Loucy (cell line): ENCODE data around the gene AARS1.
"Not testable (repeated sequence)": the region's sequence is repeated elsewhere in the genome, so short reads cannot be mapped to it uniquely, and the experiment has no call there.

ENCODE experiments used
- H2AFZ ChIP-seq: fragments of 200-600 bp; sonication (generic); 2 replicates; pipeline ENCODE4 v1.6.0; 2016; ENCODE audit warnings: antibody characterized with exemption, mild to moderate bottlenecking, low read length, moderate library complexity
- H3F3A ChIP-seq: fragments of 200-600 bp; 2 replicates; pipeline ENCODE4 v1.6.0; 2016; ENCODE audit warnings: antibody characterized with exemption, low read depth, mild to moderate bottlenecking
- H3K27me3 ChIP-seq: fragments of 200-600 bp; sonication (generic); 2 replicates; pipeline ENCODE4 v1.6.1; 2014; ENCODE audit warnings: low read length, mild to moderate bottlenecking; ENCODE audit not compliant: insufficient read depth, poor library complexity, severe bottlenecking
- H3K36me3 ChIP-seq: fragments of 200-600 bp; sonication (generic); 2 replicates; pipeline ENCODE4 v1.6.1; 2016; ENCODE audit warnings: low read length; ENCODE audit not compliant: insufficient read depth
- H3K4me1 ChIP-seq: fragments of 200-600 bp; sonication (generic); 2 replicates; pipeline ENCODE4 v1.5.1; 2014; ENCODE audit warnings: low read length, mild to moderate bottlenecking; ENCODE audit not compliant: insufficient read depth, poor library complexity, severe bottlenecking
- H3K4me2 ChIP-seq: fragments of 200-600 bp; sonication (generic); 2 replicates; pipeline ENCODE4 v1.6.0; 2014; ENCODE audit warnings: antibody characterized with exemption, low read length, low read depth, mild to moderate bottlenecking; ENCODE audit not compliant: poor library complexity, severe bottlenecking
- H3K4me3 ChIP-seq: fragments of 200-600 bp; sonication (generic); 2 replicates; pipeline ENCODE4 v1.5.1; 2014; ENCODE audit warnings: low read length, mild to moderate bottlenecking, mixed read lengths; ENCODE audit not compliant: poor library complexity, severe bottlenecking
- H3K79me2 ChIP-seq: fragments of 200-600 bp; sonication (generic); 2 replicates; pipeline ENCODE4 v1.6.1; 2014; ENCODE audit warnings: low read length; ENCODE audit not compliant: insufficient read depth
- H3K9ac ChIP-seq: fragments of 200-600 bp; sonication (generic); 2 replicates; pipeline ENCODE4 v1.6.0; 2014; ENCODE audit warnings: mild to moderate bottlenecking, low read depth, low read length, moderate library complexity; ENCODE audit not compliant: poor library complexity, severe bottlenecking
- H3K9me2 ChIP-seq: fragments of 200-600 bp; sonication (generic); replicated peaks from 2 replicates; pipeline ENCODE4 v1.6.1; 2016; ENCODE audit warnings: low read depth, low read length, mixed read lengths
- H3K9me3 ChIP-seq: fragments of 200-600 bp; sonication (generic); 2 replicates; pipeline ENCODE4 v1.6.1; 2014; ENCODE audit warnings: mild to moderate bottlenecking, antibody characterized with exemption, low read length, low read depth; ENCODE audit not compliant: insufficient read depth
- H4K20me1 ChIP-seq: fragments of 200-600 bp; sonication (generic); 2 replicates; pipeline ENCODE4 v1.6.0; 2014; ENCODE audit warnings: antibody characterized with exemption, low read length, mild to moderate bottlenecking; ENCODE audit not compliant: insufficient read depth, poor library complexity, severe bottlenecking
- EZH2phosphoT487 ChIP-seq: fragments of 200-600 bp; IDR thresholded peaks from 2 replicates; pipeline ENCODE4 v1.6.1; 2018; ENCODE audit warnings: antibody characterized with exemption, mild to moderate bottlenecking, moderate library complexity, borderline replicate concordance
- TF ChIP-seq, protein P1 (sequence below): fragments of 200-600 bp; sonication (generic); conservative IDR thresholded peaks from 2 replicates; pipeline ENCODE4 v1.5.1; 2014; ENCODE audit warnings: mild to moderate bottlenecking, antibody characterized with exemption, low read length

Gene AARS1

DNA sequence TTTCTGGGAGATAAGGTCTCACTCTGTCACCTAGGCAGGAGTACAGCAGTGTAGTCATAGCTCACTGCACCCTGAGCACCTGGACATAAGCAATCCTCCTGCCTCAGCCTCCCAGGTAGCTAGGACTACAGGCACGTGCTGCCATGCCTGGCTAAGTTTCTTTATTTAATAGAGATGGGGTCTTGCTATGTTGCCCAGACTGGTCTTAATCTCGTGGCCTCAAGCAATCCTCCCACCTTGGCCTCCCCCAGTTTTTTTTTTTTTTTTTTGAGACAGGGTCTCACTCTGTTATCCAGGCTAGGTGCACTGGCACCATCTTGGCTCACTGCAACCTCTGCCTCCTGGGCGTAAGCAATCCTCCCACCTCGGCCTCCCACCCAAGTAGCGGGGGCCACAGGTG, 30.8 kb upstream of the AARS1 start:
- TF ChIP-seq, protein P1, sequence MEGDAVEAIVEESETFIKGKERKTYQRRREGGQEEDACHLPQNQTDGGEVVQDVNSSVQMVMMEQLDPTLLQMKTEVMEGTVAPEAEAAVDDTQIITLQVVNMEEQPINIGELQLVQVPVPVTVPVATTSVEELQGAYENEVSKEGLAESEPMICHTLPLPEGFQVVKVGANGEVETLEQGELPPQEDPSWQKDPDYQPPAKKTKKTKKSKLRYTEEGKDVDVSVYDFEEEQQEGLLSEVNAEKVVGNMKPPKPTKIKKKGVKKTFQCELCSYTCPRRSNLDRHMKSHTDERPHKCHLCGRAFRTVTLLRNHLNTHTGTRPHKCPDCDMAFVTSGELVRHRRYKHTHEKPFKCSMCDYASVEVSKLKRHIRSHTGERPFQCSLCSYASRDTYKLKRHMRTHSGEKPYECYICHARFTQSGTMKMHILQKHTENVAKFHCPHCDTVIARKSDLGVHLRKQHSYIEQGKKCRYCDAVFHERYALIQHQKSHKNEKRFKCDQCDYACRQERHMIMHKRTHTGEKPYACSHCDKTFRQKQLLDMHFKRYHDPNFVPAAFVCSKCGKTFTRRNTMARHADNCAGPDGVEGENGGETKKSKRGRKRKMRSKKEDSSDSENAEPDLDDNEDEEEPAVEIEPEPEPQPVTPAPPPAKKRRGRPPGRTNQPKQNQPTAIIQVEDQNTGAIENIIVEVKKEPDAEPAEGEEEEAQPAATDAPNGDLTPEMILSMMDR: no peak
- TF ChIP-seq EZH2phosphoT487: no peak
- Histone ChIP-seq H3K4me2 (no peak overlapping the region), H3K4me3 (no peak overlapping the region), H3K9me2 (no peaks in the 10 kb centered on the region), H3F3A (no peaks in the 10 kb centered on the region), H4K20me1 (no peaks in the 10 kb centered on the region), H3K9ac (no peak overlapping the region), H2AFZ (no peak overlapping the region), H3K79me2 (no peaks in the 10 kb centered on the region), H3K36me3 (peaks cover 46% of the 10 kb centered on the region; the same call in 1 of the 2 replicates), H3K9me3 (no peaks in the 10 kb centered on the region), H3K27me3 (no peaks in the 10 kb centered on the region), H3K4me1 (no peaks in the 10 kb centered on the region)

DNA sequence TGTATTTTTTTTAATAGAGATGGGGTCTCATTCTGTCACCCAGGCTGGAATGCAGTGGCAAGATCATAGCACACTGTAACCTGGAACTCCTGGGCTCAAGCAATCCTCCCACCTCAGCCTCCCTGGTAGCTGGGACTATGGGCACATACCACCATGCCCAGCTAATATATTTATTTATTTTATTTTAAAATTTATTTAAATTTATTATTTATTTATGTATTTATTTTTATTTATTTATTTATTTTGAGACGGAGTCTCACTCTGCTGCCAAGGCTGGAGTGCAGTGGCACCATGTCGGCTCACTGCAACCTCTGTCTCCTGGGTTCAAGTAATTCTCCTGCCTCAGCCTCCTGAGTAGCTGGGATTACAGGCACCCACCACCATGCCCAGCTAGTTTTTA, 18.4 kb upstream of the AARS1 start:
- H3K36me3 ChIP-seq, H3F3A ChIP-seq, H3K4me2 ChIP-seq, H3K9ac ChIP-seq, H3K9me2 ChIP-seq, H3K4me3 ChIP-seq, H3K27me3 ChIP-seq, H3K4me1 ChIP-seq, H3K9me3 ChIP-seq, H4K20me1 ChIP-seq, H2AFZ ChIP-seq: not testable (repeated sequence)
- H3K79me2 ChIP-seq: peaks cover 49% of the 10 kb centered on the region

DNA sequence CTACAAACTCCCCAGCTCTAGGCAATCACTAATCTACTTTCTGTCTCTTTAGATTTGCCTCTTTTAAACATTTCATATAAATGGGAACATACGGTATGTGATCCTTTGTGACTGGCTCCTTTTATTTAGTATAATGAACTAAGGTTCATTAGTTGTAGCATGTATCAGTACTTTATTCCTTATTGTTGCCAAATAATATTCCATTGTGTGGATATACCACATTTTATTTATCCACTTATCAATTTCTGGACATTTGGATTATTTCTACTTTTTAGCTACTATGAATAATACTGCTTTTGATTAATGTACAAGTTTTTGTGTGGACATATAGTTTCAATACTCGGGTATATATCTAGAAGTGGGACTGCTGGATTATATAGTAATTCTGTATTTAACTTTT, 17.6 kb upstream of the AARS1 start:
- H3K79me2 ChIP-seq: peaks cover 57% of the 10 kb centered on the region
- no peaks in the 10 kb centered on the region for H3K9me2 ChIP-seq
- no peaks in the 10 kb centered on the region for H3K9me3 ChIP-seq
- no peak overlapping the region for H3K4me3 ChIP-seq
- no peaks in the 10 kb centered on the region for H3F3A ChIP-seq
- H3K9ac ChIP-seq: no peak overlapping the region
- H2AFZ ChIP-seq: no peak overlapping the region
- no peaks in the 10 kb centered on the region for H4K20me1 ChIP-seq
- H3K4me1 ChIP-seq: peaks cover 13% of the 10 kb centered on the region
- TF ChIP-seq, protein P1: no peak
- no peak for TF ChIP-seq EZH2phosphoT487
- no peaks in the 10 kb centered on the region for H3K27me3 ChIP-seq
- no peaks in the 10 kb centered on the region for H3K36me3 ChIP-seq
- peak overlapping the region; percentile 32 for H3K4me2 ChIP-seq

DNA sequence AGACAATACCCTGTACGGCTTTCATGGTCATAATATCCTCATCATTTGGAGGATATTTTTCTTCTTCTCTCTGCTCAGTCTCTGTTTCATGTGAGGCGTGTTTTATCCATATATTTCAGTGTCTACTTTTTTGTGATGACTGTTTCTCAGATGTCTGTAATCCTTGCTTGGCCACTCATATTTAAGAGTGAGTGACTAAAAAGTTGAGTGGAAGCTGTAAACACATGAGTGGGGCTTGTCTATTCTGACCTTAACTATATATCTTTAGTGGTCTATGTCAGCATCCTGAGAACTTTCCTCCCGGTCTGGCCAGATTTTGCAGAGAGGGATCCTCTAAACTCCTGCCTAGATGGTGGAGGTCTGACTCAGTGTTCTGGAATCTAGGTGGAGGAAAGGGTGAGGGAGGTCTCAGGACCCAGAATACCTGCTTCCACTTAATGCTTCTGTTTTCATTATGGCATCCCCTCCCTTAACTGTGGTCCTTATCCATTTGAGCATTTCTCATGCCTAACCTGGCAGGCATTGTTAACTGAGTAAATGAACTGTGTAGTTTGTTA, 15.7 kb upstream of the AARS1 start:
- H3K79me2 ChIP-seq: peaks cover 75% of the 10 kb centered on the region
- no peak for TF ChIP-seq EZH2phosphoT487
- TF ChIP-seq, protein P1: no peak
- peak overlapping the region; percentile 4 for H3K4me3 ChIP-seq

More for the DNA sequence above, 15.7 kb upstream of the AARS1 start:
- no peaks in the 10 kb centered on the region for H3K9me2 ChIP-seq
- H3K27me3 ChIP-seq: no peaks in the 10 kb centered on the region
- H4K20me1 ChIP-seq: no peaks in the 10 kb centered on the region
- H3K9ac ChIP-seq: no peak overlapping the region
- no peaks in the 10 kb centered on the region for H3F3A ChIP-seq
- H3K4me2 ChIP-seq: peak overlapping the region; percentile 20
- no peaks in the 10 kb centered on the region for H3K36me3 ChIP-seq
- peaks cover 17% of the 10 kb centered on the region for H3K4me1 ChIP-seq
- H3K9me3 ChIP-seq: 0 out of 2 replicates have a peak, but pooled peaks cover 6% of the 10 kb centered on the region
- H2AFZ ChIP-seq: no peak overlapping the region
